ENCODE measurements around the gene ACADM. TPM values are rescaled to one million over a fixed set of nuclear protein-coding genes. Genes with fewer than 3 reads are reported as not detected.
A peak's percentile ranks its signal among the peaks of the same experiment; 100 is the strongest.

The ACADM gene
- total RNA-seq, 1 donor from 2014 or later: 70.3 TPM

- H3K27me3 Mint-ChIP-seq (ENCODE audit: unreplicated experiment): no peaks in the 10 kb centered on the region
- H3K4me1 Mint-ChIP-seq (ENCODE audit: low read depth, unreplicated experiment): peaks cover 13% of the 10 kb centered on the region
- no peaks in the 10 kb centered on the region for H3K36me3 Mint-ChIP-seq (ENCODE audit: unreplicated experiment)
- H3K4me3 Mint-ChIP-seq (ENCODE audit: unreplicated experiment): no peak overlapping the region
- no peak for DNase-seq
- H3K9me3 Mint-ChIP-seq (ENCODE audit: unreplicated experiment): no peaks in the 10 kb centered on the region
- H3K27ac Mint-ChIP-seq (ENCODE audit: unreplicated experiment): no peak overlapping the region
- TF ChIP-seq CTCF (IDR thresholded peaks at IDR 0.05; ENCODE audit: partially characterized antibody, unreplicated experiment): no peak
These were observed 67.6 kb downstream of the ACADM start for GRCh38 chr1:75792091-75792490.

DNA sequence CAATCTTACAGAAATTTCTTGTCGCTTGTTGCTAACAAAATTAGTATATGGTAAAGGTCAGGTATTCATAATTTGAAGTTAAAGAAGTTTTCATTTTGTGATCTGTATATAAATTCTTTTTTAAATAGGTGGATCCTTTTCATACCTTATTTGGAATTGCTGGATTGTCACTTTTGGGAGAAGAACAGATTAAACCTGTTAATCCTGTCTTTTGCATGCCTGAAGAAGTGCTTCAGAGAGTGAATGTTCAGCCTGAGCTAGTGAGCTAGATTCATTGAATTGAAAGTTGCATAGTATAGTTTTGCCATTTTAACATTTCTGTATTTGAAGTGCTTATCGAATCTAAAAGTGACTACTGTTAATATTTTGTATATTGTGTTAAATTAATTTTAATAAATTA, 69.9 kb downstream of the ACADM start:
- DNase-seq: no peak
- H3K4me1 Mint-ChIP-seq (ENCODE audit: low read depth, unreplicated experiment): peaks cover 2% of the 10 kb centered on the region
- no peaks in the 10 kb centered on the region for H3K9me3 Mint-ChIP-seq (ENCODE audit: unreplicated experiment)
- H3K4me3 Mint-ChIP-seq (ENCODE audit: unreplicated experiment): no peak overlapping the region
- no peaks in the 10 kb centered on the region for H3K36me3 Mint-ChIP-seq (ENCODE audit: unreplicated experiment)
- H3K27me3 Mint-ChIP-seq (ENCODE audit: unreplicated experiment): no peaks in the 10 kb centered on the region
- no peak overlapping the region for H3K27ac Mint-ChIP-seq (ENCODE audit: unreplicated experiment)
- TF ChIP-seq CTCF (IDR thresholded peaks at IDR 0.05; ENCODE audit: partially characterized antibody, unreplicated experiment): no peak

DNA sequence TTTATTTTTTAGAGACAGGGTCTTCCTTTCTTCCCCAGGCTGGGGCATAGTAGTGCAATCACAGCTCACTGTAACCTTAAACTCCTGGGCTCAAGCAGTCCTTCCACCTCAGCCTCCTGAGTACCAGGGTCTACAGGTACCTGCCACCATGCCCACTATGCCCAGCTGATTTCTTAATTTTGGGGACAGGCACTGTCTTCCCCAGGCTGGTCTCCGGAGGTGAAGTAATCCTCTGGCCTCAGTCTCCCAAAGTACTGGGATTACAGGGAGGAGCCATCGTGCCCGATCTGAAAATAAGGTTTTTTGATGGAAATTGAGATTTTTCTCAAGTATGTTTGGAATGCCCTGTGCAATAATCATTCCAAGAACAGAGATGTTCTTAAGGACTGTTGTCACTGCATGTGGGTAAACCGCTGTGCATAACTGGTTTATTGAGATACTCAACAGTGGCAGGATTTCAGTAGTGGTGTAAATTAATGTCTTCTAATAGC, 71.2 kb downstream of the ACADM start:
- Mint-ChIP-seq H3K27ac (ENCODE audit: unreplicated experiment) (no peak overlapping the region), H3K36me3 (ENCODE audit: unreplicated experiment) (no peaks in the 10 kb centered on the region), H3K4me1 (ENCODE audit: low read depth, unreplicated experiment) (no peaks in the 10 kb centered on the region), H3K4me3 (ENCODE audit: unreplicated experiment) (no peak overlapping the region), H3K9me3 (ENCODE audit: unreplicated experiment) (no peaks in the 10 kb centered on the region), H3K27me3 (ENCODE audit: unreplicated experiment) (no peaks in the 10 kb centered on the region)
- no peak for DNase-seq
- TF ChIP-seq CTCF (IDR thresholded peaks at IDR 0.05; ENCODE audit: partially characterized antibody, unreplicated experiment): no peak

DNA sequence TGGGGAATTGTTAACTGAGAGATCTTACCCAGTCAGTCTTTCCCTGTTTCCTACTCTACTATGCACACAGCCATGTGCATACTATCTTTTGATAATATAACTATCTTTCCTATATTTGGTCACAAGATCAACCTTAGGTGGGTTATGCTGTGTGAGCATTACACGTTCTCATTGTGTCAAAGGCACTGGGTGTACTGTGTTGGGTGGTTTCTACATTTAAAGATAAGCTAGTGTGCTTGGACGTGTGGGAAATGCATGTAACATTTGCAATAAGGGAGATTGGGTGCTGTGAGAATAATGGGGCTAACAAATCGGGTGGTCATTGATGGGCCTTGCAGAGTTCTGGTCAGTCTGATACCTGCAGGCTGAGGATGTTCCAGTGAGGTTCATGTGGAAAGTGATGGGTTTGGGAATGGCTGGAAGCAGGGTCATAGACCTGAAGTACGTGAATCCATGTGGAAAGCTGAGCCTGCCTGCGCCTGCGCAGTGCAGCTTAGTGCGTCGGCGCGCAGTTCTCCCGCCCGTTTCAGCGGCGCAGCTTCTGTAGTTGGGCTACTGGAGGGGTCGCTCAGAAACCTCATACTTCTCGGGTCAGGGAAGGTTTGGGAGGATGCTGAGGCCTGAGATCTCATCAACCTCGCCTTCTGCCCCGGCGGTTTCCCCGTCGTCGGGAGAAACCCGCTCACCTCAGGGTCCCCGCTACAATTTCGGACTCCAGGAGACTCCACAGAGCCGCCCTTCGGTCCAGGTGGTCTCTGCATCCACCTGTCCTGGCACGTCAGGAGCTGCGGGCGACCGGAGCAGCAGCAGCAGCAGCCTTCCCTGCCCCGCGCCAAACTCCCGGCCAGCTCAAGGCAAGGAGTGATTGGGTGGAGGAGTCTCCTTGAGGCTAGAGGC, 72.1 kb downstream of the ACADM start, which contains the start of gene MSH4:
Gene MSH4, plus strand, starts transcription at position 507 of the 897 bp plus-strand sequence. Its CDS starts 104 bp downstream, at position 611.
- TF ChIP-seq CTCF (IDR thresholded peaks at IDR 0.05; ENCODE audit: partially characterized antibody, unreplicated experiment): no peak
- H3K4me3 Mint-ChIP-seq (ENCODE audit: unreplicated experiment): no peak within 1 kb of the TSS
- no peak for DNase-seq
- H3K36me3 Mint-ChIP-seq (ENCODE audit: unreplicated experiment): no peaks in the 10 kb centered on the region
- peak within 1 kb of the TSS; percentile 17 for H3K27ac Mint-ChIP-seq (ENCODE audit: unreplicated experiment)
- H3K27me3 Mint-ChIP-seq (ENCODE audit: unreplicated experiment): no peaks in the 10 kb centered on the region
- no peaks in the 10 kb centered on the region for H3K4me1 Mint-ChIP-seq (ENCODE audit: low read depth, unreplicated experiment)
- H3K9me3 Mint-ChIP-seq (ENCODE audit: unreplicated experiment): no peaks in the 10 kb centered on the region

DNA sequence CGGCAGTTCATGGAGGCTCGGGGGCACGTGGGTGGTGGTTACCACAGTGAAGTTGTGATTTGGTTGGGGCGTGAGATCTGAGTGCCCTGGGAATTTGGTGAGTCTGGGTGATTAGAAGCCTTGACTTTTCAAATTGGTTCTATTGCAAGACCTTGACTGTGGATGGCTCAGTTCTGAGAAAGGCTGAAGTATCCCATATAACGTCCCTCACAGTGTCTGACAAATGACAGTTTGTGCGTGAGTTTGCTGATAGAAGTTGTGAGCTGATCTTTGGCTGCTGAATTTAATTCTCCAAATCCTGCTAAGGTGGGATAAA, 72.7 kb downstream of the ACADM start:
- H3K27ac Mint-ChIP-seq (ENCODE audit: unreplicated experiment): peak overlapping the region; percentile 17
- H3K4me1 Mint-ChIP-seq (ENCODE audit: low read depth, unreplicated experiment): no peaks in the 10 kb centered on the region
- no peak for DNase-seq
- no peak for TF ChIP-seq CTCF (IDR thresholded peaks at IDR 0.05; ENCODE audit: partially characterized antibody, unreplicated experiment)
- no peaks in the 10 kb centered on the region for H3K36me3 Mint-ChIP-seq (ENCODE audit: unreplicated experiment)
- H3K27me3 Mint-ChIP-seq (ENCODE audit: unreplicated experiment): no peaks in the 10 kb centered on the region
- H3K4me3 Mint-ChIP-seq (ENCODE audit: unreplicated experiment): no peak overlapping the region
- H3K9me3 Mint-ChIP-seq (ENCODE audit: unreplicated experiment): no peaks in the 10 kb centered on the region
